Measurements from ENCODE around the gene GRK5.

DNA sequence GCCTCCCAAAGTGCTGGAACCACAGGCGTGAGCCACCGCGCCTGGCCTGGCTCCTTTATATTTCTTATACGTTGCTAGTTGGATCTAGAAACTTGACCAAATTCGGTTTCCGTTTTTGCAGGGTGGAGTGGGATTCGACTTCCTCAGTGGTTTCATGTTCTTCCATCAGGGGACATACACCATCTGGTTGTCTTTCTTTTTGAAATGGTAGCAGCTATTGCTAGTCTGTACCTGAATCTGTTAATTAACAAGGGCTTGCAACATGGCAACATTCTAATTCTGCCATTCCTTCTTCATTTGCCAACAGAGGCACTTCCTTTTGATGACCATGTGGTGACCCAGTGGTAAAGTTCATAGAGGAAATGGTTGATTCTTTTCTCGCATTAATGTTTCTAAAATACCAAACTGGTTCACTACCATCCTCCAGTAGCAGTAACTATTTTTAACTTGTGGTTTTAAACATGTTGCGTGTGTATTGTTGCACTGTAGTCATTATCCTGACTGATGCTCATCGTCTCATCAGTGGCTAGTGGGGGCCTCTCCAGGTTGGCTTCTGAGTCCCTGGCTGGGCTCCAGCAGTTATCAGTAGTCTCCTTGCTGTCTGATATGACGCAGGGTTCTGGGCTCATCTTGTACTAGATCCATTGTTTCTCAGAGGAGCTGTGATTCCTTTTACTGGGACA lies 175.9 kb downstream of the GRK5 start:
- TF ChIP-seq POLR2A (IDR thresholded peaks at IDR 0.05): no peak
- TF ChIP-seq, protein P1, sequence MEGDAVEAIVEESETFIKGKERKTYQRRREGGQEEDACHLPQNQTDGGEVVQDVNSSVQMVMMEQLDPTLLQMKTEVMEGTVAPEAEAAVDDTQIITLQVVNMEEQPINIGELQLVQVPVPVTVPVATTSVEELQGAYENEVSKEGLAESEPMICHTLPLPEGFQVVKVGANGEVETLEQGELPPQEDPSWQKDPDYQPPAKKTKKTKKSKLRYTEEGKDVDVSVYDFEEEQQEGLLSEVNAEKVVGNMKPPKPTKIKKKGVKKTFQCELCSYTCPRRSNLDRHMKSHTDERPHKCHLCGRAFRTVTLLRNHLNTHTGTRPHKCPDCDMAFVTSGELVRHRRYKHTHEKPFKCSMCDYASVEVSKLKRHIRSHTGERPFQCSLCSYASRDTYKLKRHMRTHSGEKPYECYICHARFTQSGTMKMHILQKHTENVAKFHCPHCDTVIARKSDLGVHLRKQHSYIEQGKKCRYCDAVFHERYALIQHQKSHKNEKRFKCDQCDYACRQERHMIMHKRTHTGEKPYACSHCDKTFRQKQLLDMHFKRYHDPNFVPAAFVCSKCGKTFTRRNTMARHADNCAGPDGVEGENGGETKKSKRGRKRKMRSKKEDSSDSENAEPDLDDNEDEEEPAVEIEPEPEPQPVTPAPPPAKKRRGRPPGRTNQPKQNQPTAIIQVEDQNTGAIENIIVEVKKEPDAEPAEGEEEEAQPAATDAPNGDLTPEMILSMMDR (IDR thresholded peaks at IDR 0.05): no peak

Measured in sigmoid colon (tissue), 3 donors.